Stimulated activated CD4-positive, alpha-beta T cell treated with anti-CD3 and anti-CD28 coated beads, Interleukin-12 subunit alpha, Interleukin-12 subunit beta, amount 100 ng/mL, for 4 hours (primary cell): ENCODE data around the gene KIZ.

Experiments used
- DNase-seq: peaks from one replicate; pipeline ENCODE4 v3.0.0-alpha.2; 2020

KIZ gene

GRCh38 chr20:21180248-21180647 lies 54.4 kb downstream of the KIZ start:
- no peak for DNase-seq

GRCh38 chr20:21181028-21181427 lies 55.1 kb downstream of the KIZ start:
- DNase-seq, result no peak

DNA sequence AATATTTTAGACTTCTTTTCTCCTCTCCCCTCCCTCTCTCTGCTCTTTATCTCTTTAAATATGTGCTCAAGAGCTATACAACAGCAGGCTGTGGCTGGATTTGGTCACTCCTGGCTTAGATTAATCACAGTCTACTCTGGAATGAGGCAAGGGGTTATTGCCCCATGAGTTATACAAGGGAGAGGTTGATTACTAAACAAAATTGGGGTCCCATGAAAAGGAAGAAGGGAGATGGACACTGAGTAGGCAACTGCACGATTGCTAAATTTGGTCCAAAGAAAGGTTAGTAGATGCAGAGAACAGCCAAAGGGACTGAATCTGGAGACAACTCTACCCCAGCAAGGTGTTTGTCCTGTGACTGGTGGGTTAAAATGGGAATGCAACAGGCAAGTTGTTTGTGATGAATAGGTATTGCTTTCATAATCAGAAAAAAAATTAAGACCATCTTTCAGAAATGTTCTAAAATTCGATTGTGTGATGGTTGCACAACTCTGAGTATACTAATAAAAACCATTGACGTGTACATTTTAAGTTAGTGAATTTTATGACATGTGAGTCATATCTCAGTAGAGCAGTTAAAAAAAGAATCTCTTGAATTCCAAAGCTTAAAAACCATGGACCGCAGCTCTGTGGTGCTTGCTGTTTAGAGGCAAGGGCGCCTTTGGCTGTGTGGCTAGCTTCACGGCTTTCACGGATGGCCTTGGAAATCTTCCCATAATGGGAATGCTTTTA lies 57.1 kb downstream of the KIZ start:
- DNase-seq, result no peak

GRCh38 chr20:21183722-21184121 lies 57.8 kb downstream of the KIZ start:
- DNase-seq, result no peak

DNA sequence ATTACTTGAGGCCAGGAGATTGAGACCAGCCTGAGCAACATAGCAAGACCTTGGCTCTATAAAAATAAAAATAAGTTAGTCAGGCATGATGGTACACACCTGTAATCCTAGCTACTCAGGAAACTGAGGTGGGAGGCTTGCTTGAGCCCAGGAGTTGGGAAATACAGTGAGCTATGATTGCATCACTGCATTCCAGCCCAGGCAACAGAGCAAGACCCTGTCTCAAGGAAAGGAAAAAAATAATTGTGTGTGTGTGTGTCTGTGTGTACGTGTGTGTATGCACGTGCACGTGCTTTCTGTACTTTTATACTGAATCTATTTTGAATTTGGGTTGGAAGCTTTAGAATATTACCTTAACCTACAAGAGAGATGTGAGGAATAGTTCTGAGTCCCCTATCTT lies 58.9 kb downstream of the KIZ start:
- no peak for DNase-seq

DNA sequence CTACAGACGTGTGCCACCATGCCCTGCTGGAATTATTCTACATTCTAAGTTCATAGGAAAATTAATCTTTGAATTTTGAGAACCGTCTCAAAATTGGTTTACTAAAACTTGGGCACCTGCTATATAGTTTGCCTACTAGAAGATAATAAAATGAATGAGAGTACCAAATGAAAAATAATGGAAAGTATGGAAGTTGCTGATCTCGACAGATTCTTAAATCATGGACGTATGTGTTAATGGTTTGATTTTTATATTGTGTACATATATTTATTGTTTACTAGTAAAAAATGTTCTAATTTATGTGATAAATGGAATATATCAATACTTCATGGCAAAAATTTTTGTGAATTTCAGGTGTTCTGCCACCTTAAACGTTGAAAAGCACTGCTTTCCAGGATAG lies 60.0 kb downstream of the KIZ start:
- no peak for DNase-seq

GRCh38 chr20:21189761-21190523 lies 64.1 kb downstream of the KIZ start:
- DNase-seq, result no peak

GRCh38 chr20:21190869-21191268 lies 65.0 kb downstream of the KIZ start:
- no peak for DNase-seq

- no peak for DNase-seq
Measured at GRCh38 chr20:21191839-21192238, 66.0 kb downstream of the KIZ start.

DNA sequence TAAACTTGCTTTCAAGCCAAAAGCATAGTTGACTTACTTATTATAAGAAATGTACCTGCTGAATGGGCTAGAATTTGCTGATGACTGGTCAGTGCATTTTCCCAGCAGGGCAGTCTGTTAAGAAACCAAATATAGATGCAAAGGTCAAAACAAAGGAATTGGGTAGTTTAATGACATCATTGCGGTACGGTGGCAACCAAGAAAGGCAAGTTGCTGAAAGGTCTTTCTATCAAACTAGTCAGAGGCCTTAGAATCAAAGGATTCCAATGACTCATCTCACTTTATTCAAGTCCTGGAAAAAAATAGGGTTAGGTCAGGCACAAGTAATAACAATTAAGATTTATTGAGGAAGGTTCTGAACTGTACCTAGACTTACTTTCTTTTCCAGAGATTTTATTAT lies 76.4 kb downstream of the KIZ start:
- DNase-seq, result no peak

GRCh38 chr20:21203088-21203656 lies 77.3 kb downstream of the KIZ start:
- no peak for DNase-seq

DNA sequence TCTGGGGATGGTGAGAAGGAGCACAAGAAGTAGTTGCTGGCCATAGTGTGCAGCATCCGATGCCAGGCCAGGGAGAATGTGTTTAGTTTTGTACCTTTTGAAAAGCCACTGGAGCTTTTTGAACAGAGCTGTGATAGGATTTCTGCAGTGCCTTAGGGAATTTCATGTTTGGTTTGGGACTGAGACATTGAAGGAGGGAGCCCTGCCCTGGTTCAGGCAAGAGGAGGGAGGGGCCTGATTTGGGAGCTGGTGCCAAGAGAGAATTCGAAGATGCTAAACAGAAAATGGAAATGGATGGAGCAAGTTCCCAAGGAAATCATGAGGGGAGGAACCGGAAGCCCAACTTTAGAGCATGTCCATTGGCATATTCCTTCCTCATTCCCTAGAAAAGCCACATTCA lies 80.7 kb downstream of the KIZ start:
- no peak for DNase-seq

DNA sequence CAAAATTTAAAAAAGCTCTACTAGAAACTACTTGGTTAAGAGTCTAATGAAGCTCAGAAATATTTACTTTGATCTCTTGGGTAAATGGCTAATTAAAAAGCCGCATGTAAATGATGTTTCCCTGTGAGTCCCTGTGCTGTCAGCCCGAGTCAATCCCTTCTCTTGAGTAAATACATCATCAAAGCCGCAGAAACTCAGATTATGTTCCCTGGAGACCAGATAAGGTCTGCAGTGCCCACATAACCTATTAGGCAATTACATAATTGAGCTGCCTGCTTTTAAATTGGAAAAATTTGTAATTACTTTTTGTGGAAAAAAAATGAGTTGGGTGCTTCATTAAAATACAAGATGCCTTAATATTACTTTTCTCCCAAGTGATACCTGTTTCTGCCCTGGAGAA lies 83.1 kb downstream of the KIZ start:
- DNase-seq, result no peak

GRCh38 chr20:21209668-21210067 lies 83.8 kb downstream of the KIZ start:
- DNase-seq, result no peak

DNA sequence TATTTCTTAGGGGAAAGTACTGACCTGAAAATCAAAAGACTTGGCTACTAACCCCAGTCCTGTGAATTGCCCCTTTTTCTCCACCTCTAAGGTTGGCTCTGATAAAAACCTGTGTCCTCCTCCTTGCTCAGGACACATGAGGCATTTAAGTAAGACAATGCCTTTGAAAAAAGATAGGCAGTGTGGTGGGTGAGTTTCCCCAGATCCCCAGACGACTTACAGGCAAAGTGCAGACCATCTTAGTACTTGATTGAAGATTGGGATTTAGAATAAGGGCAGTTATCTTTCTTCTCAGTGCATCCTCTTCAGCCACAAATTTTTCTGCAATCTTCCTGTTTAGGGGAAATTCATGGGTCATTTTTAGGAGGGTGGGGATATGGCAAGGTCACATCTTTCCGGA lies 87.8 kb downstream of the KIZ start:
- DNase-seq, result no peak

DNA sequence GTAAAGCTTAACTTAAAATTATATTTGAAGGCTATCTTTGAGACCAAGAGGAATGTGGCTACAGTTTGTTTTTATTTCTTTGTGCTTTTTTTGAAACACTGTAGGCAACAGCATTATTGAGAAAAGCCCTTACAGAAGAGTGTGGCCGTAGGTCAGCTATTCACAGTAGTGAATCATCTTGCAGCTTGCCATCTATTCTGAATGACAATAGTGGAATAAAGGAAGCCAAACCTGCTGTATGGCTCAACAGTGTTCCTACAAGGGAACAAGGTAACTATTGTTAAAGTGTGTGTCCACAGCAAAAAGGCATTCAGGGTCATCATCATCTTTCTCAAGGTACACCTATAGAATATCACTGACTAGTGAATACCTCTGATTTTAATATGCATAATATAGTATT lies 88.5 kb downstream of the KIZ start:
- no peak for DNase-seq

GRCh38 chr20:21219686-21220085 lies 93.8 kb downstream of the KIZ start:
- no peak for DNase-seq

GRCh38 chr20:21224217-21224616 lies 98.3 kb downstream of the KIZ start:
- no peak for DNase-seq

DNA sequence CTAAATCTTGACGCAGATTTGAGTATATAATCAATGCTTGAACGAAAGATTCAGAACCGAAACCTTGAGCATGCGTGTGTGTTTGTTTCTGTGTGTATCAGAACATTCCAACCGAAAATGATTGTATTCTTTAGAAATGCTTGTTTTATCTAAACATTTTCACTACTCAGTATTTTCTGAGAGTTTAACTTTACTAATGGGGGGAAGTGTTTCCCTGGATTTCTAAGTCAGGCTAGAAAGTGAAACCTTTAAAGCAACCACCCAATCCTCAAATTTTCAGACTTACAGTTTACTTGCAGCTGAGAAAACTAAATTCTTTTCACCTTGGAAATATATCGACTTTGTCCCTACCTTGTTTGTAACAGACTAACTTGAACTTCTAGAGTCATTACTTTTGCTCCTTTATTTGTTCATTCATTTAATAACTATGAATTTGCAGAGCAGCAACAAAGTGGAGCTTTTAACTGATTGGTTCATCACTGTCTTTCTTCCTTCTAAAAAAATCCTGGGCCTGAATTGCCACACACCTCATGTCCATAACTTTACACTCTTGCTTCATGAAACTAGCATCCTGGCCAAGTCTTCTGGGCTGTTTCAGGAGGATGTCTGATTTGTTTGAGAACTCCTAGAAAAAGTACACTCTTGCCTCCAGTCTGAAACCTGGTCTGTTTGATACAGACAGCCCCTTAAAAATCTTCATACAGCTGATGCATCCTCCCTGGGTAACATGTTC lies 99.5 kb downstream of the KIZ start:
- no peak for DNase-seq

GRCh38 chr20:21228511-21228910 lies 102.6 kb downstream of the KIZ start:
- DNase-seq, result no peak

- DNase-seq, result no peak
Measured at GRCh38 chr20:21229163-21229562, 103.3 kb downstream of the KIZ start.

- no peak for DNase-seq
Measured at GRCh38 chr20:21230220-21230619, 104.3 kb downstream of the KIZ start.

DNA sequence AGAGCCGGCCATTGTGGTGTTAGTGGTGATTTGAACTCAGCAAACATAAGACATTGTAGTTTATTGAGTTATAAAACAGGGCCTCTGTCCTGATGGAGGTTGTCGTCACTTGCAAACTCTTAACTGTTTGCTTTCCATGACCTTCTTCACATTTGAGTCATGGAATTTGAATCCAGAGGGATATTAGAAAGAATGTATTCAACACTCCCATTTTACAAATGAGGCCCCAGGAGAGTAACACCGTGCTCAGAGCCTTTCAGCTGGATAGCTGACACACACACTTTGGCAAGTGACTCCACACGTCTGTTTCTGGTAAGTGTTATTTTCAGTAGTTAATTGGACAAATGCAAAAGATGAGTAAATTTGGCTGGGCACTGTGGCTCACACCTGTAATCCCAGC lies 104.8 kb downstream of the KIZ start:
- DNase-seq, result no peak
